Measurements from ENCODE around the gene RBM33. TPM values are rescaled to one million over a fixed set of nuclear protein-coding genes. Genes with fewer than 3 reads are reported as not detected.

The RBM33 gene
- total and polyA plus RNA-seq, 2 experiments from 2014 or later, result 10.5 to 36.0 TPM

DNA sequence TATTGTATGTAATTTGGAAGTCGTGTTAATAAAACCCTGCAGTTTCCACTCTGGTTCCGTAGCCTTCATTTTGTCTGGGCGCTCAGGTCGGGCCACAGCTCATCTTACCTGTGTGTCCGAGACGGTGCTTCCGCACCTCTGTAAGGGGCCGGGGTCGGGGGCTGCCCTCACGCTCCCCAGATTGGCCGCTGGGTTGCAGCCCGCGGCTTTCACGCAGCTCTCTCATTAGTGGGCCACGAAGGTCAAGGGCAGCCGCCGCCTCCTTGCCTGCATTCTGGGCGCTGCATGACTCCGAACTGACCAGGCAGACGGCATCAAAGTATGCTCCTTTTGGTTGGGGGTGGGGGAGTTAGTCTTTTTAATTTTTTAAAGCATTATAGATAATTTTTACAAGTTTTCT is 137.0 kb downstream of the RBM33 start:
- TF ChIP-seq EZH2phosphoT487 (IDR thresholded peaks at IDR 0.05; ENCODE audit: insufficient read depth, low read depth) (no peak), EZH2 (IDR thresholded peaks at IDR 0.05; ENCODE audit: insufficient read depth, poor library complexity, severe bottlenecking) (no peak)
- Histone ChIP-seq H3K27me3 (replicated peaks; ENCODE audit: insufficient read depth) (no peaks in the 10 kb centered on the region), H3K4me1 (ENCODE audit: insufficient read depth) (no peaks in the 10 kb centered on the region), H3K79me2 (ENCODE audit: insufficient read depth) (peaks cover 5% of the 10 kb centered on the region; the same call in 1 of the 2 replicates), H3K4me3 (no peak overlapping the region), H4K20me1 (ENCODE audit: insufficient read depth) (no peaks in the 10 kb centered on the region), H3K9me3 (ENCODE audit: low read depth) (no peaks in the 10 kb centered on the region), H3K27ac (no peak overlapping the region), H3K9me2 (ENCODE audit: insufficient read depth) (no peaks in the 10 kb centered on the region), H3F3A (ENCODE audit: insufficient read depth) (peaks cover 16% of the 10 kb centered on the region), H3K36me3 (ENCODE audit: low read depth) (peaks cover 4% of the 10 kb centered on the region; the same call in 1 of the 2 replicates), H3K4me2 (ENCODE audit: unreplicated experiment) (no peak overlapping the region), H2AFZ (no peak overlapping the region), H3K9ac (no peak overlapping the region)
- 88 to 90% methylated on average over 20 of the region's 20 CpGs for WGBS, 2 experiments (ENCODE audit: low coverage in 1 of 2, low lambda C conversion rate in 2 of 2, missing lambda C conversion rate in 2 of 2)
- in situ Hi-C loops (cut with MboI), result no loop called here
- no peak for DNase-seq

- TF ChIP-seq EZH2phosphoT487 (IDR thresholded peaks at IDR 0.05; ENCODE audit: insufficient read depth, low read depth) (no peak), EZH2 (IDR thresholded peaks at IDR 0.05; ENCODE audit: insufficient read depth, poor library complexity, severe bottlenecking) (no peak)
- 87 to 89% methylated on average over 10 of the region's 10 CpGs for WGBS, 2 experiments (ENCODE audit: low coverage in 1 of 2, low lambda C conversion rate in 2 of 2, missing lambda C conversion rate in 2 of 2)
- no peak overlapping the region for H3K27ac ChIP-seq
- H3K4me3 ChIP-seq, result no peak overlapping the region
- H3K36me3 ChIP-seq (ENCODE audit: low read depth), result peaks cover 4% of the 10 kb centered on the region; the same call in 1 of the 2 replicates
- H3K79me2 ChIP-seq (ENCODE audit: insufficient read depth), result peaks cover 5% of the 10 kb centered on the region; the same call in 1 of the 2 replicates
- H3K27me3 ChIP-seq (replicated peaks; ENCODE audit: insufficient read depth), result no peaks in the 10 kb centered on the region
- no peak for DNase-seq
- H4K20me1 ChIP-seq (ENCODE audit: insufficient read depth), result no peaks in the 10 kb centered on the region
- in situ Hi-C loops (cut with MboI), result no loop called here
- no peak overlapping the region for H2AFZ ChIP-seq
- no peaks in the 10 kb centered on the region for H3K4me1 ChIP-seq (ENCODE audit: insufficient read depth)
- no peak overlapping the region for H3K4me2 ChIP-seq (ENCODE audit: unreplicated experiment)
- no peaks in the 10 kb centered on the region for H3K9me2 ChIP-seq (ENCODE audit: insufficient read depth)
- no peaks in the 10 kb centered on the region for H3K9me3 ChIP-seq (ENCODE audit: low read depth)
- no peak overlapping the region for H3K9ac ChIP-seq
- peaks cover 16% of the 10 kb centered on the region for H3F3A ChIP-seq (ENCODE audit: insufficient read depth)
These were observed 138.0 kb downstream of the RBM33 start for GRCh38 chr7:155782466-155782865.

DNA sequence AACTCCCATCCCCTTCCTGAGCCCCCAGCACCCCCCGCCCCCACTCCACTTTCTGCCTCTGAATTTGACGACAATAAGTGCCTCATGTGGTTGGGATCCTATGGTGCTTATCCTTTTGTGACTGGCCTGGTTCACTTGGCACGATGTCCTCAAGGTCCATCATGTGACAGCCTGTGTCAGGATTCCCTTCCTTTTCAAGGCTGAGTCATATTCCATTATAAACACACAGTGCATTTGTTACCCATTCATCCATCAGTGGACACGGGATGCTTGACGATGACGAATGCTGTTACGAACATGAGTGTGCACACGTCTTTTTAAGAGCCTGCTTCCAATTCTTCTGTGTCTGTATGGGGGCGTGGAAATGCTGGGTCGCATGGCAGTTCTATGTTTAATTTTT is 141.1 kb downstream of the RBM33 start:
- Histone ChIP-seq H3K4me2 (ENCODE audit: unreplicated experiment) (no peak overlapping the region), H3K4me3 (no peak overlapping the region), H3K36me3 (ENCODE audit: low read depth) (no peaks in the 10 kb centered on the region), H3K4me1 (ENCODE audit: insufficient read depth) (no peaks in the 10 kb centered on the region), H2AFZ (no peak overlapping the region), H3K27ac (no peak overlapping the region), H3K9ac (no peak overlapping the region), H4K20me1 (ENCODE audit: insufficient read depth) (no peaks in the 10 kb centered on the region), H3K79me2 (ENCODE audit: insufficient read depth) (no peaks in the 10 kb centered on the region), H3F3A (ENCODE audit: insufficient read depth) (peaks cover 16% of the 10 kb centered on the region), H3K9me2 (ENCODE audit: insufficient read depth) (no peaks in the 10 kb centered on the region), H3K27me3 (replicated peaks; ENCODE audit: insufficient read depth) (no peaks in the 10 kb centered on the region), H3K9me3 (ENCODE audit: low read depth) (no peaks in the 10 kb centered on the region)
- in situ Hi-C loops (cut with MboI), result no loop called here
- TF ChIP-seq EZH2 (IDR thresholded peaks at IDR 0.05; ENCODE audit: insufficient read depth, poor library complexity, severe bottlenecking) (no peak), EZH2phosphoT487 (IDR thresholded peaks at IDR 0.05; ENCODE audit: insufficient read depth, low read depth) (no peak)
- 92 to 95% methylated on average over 10 of the region's 10 CpGs for WGBS, 2 experiments (ENCODE audit: low coverage in 1 of 2, low lambda C conversion rate in 2 of 2, missing lambda C conversion rate in 2 of 2)
- no peak for DNase-seq

DNA sequence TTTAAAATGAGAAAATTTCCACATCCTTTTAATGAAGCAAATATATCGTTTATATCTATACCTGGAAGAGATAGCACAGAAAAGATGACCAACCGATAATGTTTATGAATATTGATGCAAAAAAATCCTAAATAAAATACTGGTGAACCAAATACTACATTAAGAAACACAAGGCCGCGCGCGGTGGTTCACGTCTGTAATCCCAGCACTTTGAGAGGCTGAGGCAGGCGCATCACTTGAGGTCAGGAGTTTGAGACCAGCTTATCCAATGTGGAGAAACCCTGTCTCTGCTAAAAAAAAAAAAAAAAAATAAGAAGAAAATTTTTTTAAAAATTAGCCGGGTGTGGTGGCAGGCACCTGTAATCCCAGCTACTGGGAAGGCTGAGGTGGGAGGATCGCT is 142.0 kb downstream of the RBM33 start:
- Histone ChIP-seq H3K4me2 (ENCODE audit: unreplicated experiment) (peak overlapping the region; percentile 92), H3K9me2 (ENCODE audit: insufficient read depth) (no peaks in the 10 kb centered on the region), H3K27me3 (replicated peaks; ENCODE audit: insufficient read depth) (no peaks in the 10 kb centered on the region), H3F3A (ENCODE audit: insufficient read depth) (peaks cover 16% of the 10 kb centered on the region), H3K9me3 (ENCODE audit: low read depth) (no peaks in the 10 kb centered on the region), H4K20me1 (ENCODE audit: insufficient read depth) (no peaks in the 10 kb centered on the region), H3K9ac (no peak overlapping the region), H3K79me2 (ENCODE audit: insufficient read depth) (no peaks in the 10 kb centered on the region), H3K36me3 (ENCODE audit: low read depth) (no peaks in the 10 kb centered on the region), H3K27ac (no peak overlapping the region), H3K4me1 (ENCODE audit: insufficient read depth) (no peaks in the 10 kb centered on the region), H3K4me3 (no peak overlapping the region; the same call in 1 of the 2 replicates), H2AFZ (no peak overlapping the region)
- in situ Hi-C loops (cut with MboI), result no loop called here
- TF ChIP-seq EZH2 (IDR thresholded peaks at IDR 0.05; ENCODE audit: insufficient read depth, poor library complexity, severe bottlenecking) (no peak), EZH2phosphoT487 (IDR thresholded peaks at IDR 0.05; ENCODE audit: insufficient read depth, low read depth) (no peak)
- WGBS, 2 experiments (ENCODE audit: low coverage in 1 of 2, low lambda C conversion rate in 2 of 2, missing lambda C conversion rate in 2 of 2), result 87 to 88% methylated on average over 9 to 10 of the region's 10 CpGs
- DNase-seq, result no peak
